ENCODE data around the gene GGN.

DNA sequence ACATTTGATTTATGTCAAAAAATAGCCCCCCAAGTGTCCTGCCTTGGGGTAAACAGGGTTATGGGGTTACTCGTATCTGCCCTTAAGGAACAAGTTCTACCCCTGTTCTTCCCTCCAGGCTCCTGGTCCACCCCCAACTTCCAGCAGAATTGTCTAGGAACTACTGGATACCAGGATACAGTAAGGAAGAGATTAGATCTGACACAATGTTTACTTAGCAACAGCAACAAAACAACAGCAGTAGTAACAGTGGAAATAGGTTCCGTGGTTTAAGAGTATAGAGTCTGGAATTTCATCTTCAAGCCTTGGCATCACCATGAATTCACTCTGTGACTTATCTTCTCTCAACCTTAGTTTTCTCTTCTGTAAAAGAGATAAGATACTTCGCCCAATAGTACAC lies 13.3 kb upstream of the GGN start:
- no peak for TF ChIP-seq POLR2A (IDR thresholded peaks at IDR 0.05)
- TF ChIP-seq, protein P1, sequence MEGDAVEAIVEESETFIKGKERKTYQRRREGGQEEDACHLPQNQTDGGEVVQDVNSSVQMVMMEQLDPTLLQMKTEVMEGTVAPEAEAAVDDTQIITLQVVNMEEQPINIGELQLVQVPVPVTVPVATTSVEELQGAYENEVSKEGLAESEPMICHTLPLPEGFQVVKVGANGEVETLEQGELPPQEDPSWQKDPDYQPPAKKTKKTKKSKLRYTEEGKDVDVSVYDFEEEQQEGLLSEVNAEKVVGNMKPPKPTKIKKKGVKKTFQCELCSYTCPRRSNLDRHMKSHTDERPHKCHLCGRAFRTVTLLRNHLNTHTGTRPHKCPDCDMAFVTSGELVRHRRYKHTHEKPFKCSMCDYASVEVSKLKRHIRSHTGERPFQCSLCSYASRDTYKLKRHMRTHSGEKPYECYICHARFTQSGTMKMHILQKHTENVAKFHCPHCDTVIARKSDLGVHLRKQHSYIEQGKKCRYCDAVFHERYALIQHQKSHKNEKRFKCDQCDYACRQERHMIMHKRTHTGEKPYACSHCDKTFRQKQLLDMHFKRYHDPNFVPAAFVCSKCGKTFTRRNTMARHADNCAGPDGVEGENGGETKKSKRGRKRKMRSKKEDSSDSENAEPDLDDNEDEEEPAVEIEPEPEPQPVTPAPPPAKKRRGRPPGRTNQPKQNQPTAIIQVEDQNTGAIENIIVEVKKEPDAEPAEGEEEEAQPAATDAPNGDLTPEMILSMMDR (IDR thresholded peaks at IDR 0.05): no peak

All from lower leg skin (tissue), 3 donors.